ENCODE measurements around the gene KDM6A.

Gene KDM6A

DNA sequence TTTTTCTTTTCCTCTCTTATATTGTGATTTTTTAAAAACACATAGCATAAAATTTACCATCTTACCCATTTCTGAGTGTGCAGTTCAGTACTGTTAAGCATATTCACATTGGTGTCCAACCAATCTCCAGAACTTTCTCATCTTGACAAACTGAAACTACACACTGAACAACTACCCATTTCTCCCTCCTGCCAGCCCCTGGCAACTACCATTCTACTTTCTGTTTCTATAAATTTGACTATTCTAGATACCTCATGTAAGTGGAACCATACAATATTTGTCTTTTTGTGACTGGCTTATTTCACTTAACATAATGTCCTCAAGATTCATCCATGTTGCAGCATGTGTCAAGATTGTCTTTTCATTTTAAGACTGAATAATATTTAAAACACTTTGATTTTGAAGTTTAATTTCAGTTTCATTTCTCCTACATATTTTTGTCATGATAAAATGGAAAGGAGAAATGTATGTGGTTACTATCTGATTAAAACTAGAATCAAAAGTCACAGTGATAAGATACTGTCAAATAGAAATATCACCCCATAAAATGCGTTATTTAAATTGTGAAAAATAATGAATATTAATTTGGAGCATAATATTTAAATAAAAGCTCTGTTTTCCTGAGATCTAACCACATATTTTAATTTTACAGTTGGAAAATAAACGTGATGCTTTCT is 204.9 kb downstream of the KDM6A start:
- TF ChIP-seq, protein P1, sequence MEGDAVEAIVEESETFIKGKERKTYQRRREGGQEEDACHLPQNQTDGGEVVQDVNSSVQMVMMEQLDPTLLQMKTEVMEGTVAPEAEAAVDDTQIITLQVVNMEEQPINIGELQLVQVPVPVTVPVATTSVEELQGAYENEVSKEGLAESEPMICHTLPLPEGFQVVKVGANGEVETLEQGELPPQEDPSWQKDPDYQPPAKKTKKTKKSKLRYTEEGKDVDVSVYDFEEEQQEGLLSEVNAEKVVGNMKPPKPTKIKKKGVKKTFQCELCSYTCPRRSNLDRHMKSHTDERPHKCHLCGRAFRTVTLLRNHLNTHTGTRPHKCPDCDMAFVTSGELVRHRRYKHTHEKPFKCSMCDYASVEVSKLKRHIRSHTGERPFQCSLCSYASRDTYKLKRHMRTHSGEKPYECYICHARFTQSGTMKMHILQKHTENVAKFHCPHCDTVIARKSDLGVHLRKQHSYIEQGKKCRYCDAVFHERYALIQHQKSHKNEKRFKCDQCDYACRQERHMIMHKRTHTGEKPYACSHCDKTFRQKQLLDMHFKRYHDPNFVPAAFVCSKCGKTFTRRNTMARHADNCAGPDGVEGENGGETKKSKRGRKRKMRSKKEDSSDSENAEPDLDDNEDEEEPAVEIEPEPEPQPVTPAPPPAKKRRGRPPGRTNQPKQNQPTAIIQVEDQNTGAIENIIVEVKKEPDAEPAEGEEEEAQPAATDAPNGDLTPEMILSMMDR (IDR thresholded peaks at IDR 0.05; ENCODE audit: borderline replicate concordance, control extremely low read depth, extremely low read depth, insufficient read depth, missing control alignments) = no peak
- in situ Hi-C loops (cut with MboI; ENCODE audit: low sequenced_read_pairs, unreplicated experiment) = no loop called here
- DNase-seq (ENCODE audit: low spot score) = no peak

- DNase-seq (ENCODE audit: low spot score) = no peak
- in situ Hi-C loops (cut with MboI; ENCODE audit: low sequenced_read_pairs, unreplicated experiment) = no loop called here
- TF ChIP-seq, protein P1 (IDR thresholded peaks at IDR 0.05; ENCODE audit: borderline replicate concordance, control extremely low read depth, extremely low read depth, insufficient read depth, missing control alignments) = no peak
Measured at GRCh38 chrX:45083314-45083713, 210.3 kb downstream of the KDM6A start.

DNA sequence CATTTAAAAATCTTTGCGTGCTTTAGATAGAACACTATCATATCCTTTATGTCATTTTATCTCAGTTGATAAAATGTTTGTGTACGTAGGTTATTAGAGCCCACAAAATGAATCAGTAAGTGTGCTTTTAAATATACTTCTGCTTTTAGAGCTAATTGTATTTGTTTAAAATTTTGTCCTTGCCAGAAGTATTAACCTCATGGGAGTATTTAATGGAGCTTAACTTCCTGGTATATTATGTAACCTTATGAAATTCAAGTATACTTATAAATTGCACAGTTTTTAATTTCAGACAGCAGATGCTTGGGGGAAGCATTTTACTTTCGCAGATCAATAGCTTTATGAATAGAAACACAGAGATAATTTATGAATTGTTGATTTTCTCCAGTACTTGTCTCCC is 237.5 kb downstream of the KDM6A start:
- TF ChIP-seq, protein P1 (IDR thresholded peaks at IDR 0.05; ENCODE audit: borderline replicate concordance, control extremely low read depth, extremely low read depth, insufficient read depth, missing control alignments) = no peak
- in situ Hi-C loops (cut with MboI; ENCODE audit: low sequenced_read_pairs, unreplicated experiment) = loop anchor here (10.0 kb wide), 1 partner anchor 64 kb away; no protein-coding TSS in a partner anchor
- DNase-seq (ENCODE audit: low spot score) = no peak

DNA sequence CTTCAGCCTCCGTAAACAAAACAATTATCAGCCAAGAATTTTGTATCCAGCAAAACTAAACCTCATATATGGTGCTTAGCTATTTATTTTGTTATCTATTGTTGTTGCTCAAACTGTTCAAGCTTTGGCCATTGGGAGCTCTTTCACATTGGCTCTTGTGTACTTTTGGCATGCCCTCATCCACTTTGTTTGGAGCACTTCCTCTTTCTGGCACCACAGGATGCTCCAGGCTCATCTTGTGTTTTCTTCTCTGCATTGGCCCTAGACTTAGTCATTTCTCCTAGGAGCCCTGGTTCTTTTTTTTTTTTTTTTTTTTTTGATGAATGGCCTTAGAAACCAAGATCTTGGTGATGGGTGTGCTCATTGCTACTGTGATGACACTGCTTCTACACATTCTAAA is 253.2 kb downstream of the KDM6A start:
- in situ Hi-C loops (cut with MboI; ENCODE audit: low sequenced_read_pairs, unreplicated experiment) = no loop called here
- no peak for DNase-seq (ENCODE audit: low spot score)
- TF ChIP-seq, protein P1 (IDR thresholded peaks at IDR 0.05; ENCODE audit: borderline replicate concordance, control extremely low read depth, extremely low read depth, insufficient read depth, missing control alignments) = no peak

DNA sequence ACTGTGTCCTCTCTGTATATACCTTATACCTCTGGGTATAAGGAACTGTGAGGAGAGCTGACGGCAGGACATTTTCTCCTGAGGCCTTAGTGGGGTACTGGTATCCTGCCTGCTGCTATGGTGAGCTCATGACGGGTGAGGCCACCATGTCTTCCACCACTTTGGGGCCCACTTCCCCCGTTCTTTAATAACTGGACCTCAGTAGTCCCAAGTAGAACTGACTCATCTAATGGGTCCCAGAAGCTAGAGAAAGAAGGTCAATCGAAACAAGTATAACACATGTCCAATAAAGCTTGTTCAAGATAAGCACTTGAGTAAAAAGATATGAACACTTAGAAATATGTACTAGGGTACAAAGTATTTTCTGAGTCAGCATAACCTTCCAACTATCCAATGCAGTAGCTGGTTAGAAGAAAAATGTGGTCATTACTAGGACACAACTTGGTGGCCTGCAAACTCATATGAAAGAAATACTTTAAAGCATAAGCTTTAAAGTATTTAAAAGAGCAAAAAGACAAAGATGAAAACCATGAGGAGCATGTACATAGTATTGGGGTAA is 256.0 kb downstream of the KDM6A start:
- no peak for DNase-seq (ENCODE audit: low spot score)
- TF ChIP-seq, protein P1 (IDR thresholded peaks at IDR 0.05; ENCODE audit: borderline replicate concordance, control extremely low read depth, extremely low read depth, insufficient read depth, missing control alignments) = no peak
- in situ Hi-C loops (cut with MboI; ENCODE audit: low sequenced_read_pairs, unreplicated experiment) = no loop called here

- in situ Hi-C loops (cut with MboI; ENCODE audit: low sequenced_read_pairs, unreplicated experiment) = no loop called here
- TF ChIP-seq, protein P1 (IDR thresholded peaks at IDR 0.05; ENCODE audit: borderline replicate concordance, control extremely low read depth, extremely low read depth, insufficient read depth, missing control alignments) = no peak
- DNase-seq (ENCODE audit: low spot score) = no peak
Measured at GRCh38 chrX:45133465-45133864, 260.5 kb downstream of the KDM6A start.
